ENCODE results near the gene CNN2.

Gene CNN2

DNA sequence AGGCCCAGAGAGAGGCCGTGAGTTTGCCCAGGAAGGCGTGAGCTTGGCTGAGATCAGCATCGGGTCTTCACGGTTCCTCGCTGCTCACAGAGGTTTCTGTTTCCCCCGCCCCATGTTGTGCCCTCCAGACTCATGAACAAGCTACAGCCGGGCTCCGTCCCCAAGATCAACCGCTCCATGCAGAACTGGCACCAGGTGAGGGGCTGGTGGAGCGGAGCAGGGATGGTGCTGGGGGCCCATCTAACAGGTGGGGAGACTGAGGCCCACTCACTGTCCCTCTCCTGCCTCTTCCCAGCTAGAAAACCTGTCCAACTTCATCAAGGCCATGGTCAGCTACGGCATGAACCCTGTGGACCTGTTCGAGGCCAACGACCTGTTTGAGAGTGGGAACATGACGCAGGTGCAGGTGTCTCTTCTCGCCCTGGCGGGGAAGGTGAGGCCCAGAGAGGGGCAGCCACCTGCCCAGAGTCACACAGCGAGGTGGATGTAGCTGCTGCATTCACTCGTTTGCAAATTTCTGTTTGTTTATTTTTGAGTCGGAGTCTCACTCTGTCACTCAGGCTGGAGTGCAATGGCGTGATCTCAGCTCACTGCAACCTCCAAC is 6.0 kb downstream of the CNN2 start:
- DNase-seq, result no peak

DNA sequence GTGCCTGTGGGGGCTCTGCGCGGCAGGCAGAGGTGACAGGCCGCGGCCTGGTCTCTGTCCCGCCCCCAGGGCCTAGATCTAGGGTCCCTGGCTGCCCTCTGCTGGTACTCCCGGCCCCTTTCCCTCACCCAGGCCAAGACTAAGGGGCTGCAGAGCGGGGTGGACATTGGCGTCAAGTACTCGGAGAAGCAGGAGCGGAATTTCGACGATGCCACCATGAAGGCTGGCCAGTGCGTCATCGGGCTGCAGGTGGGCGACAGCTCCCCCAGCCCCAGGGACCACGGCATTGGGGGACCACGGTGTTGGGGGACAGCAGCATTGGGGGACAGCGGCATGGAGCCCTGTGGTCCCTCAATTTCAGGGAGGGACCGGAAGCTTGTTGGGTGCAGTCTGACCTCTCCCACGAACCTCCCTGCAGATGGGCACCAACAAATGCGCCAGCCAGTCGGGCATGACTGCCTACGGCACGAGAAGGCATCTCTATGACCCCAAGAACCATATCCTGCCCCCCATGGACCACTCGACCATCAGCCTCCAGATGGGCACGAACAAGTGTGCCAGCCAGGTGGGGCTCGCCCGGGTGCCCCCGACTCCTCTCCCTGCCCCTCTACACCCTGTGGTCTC is 9.7 kb downstream of the CNN2 start:
- no peak for DNase-seq

DNA sequence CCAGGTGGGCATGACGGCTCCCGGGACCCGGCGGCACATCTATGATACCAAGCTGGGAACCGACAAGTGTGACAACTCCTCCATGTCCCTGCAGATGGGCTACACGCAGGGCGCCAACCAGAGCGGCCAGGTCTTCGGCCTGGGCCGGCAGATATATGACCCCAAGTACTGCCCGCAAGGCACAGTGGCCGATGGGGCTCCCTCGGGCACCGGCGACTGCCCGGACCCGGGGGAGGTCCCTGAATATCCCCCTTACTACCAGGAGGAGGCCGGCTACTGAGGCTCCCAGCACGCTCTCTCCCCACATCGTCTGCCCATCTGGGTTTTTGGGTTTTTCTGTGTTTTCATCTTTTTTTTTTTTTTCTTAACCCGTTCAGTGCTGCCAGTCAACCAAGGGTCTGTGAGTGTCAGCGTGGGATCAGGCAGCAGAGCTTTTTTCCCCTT is 11.2 kb downstream of the CNN2 start:
- no peak for DNase-seq

- no peak for DNase-seq
These were observed 12.7 kb downstream of the CNN2 start for GRCh38 chr19:1038978-1039645.

DNA sequence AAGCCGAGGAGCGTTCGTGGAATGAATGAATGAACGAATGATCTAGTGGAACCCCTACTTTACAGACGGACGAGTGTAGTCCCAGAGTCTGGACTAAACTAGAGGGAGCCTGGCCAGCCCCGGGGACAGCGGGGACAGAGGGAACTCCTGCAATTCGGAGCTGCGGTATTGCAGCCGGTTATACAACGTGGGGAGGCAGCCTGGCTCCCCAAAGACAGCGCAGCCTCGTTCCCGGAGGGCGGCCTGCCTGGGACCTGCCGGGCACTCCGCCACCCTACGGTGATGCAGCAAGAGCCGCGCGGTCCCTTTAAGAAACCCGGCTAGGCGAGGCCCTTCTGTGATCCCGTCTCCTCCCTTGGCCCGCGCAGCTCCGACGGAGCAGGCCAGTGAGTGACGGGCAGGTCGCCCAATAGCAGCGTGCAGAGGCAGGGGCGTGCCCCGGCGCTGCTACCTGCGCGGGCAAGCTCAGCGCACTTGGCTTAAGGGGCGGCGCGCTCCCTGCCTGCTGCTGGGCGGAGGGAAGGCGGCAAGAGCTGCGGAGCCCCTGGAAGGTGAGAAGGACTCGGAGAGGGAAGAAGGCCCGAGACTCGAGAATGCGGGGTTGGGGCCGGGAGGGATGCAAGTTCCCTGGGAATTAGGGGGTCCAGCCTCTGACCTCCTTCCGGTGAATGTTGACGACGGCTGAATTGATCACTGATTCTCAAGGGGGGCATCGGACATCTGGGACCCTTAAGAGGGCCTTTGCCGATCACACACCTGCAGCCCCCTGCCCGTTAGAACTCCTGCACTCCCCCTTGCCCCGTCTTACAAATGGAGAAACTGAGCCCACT is 13.5 kb downstream of the CNN2 start, which contains the start of gene ABCA7:
TSS of gene ABCA7 (plus strand) at position 462 of the 830 bp plus-strand sequence. CDS start 1,255 bp downstream, outside the sequence.
- DNase-seq, result peak; percentile 98

DNA sequence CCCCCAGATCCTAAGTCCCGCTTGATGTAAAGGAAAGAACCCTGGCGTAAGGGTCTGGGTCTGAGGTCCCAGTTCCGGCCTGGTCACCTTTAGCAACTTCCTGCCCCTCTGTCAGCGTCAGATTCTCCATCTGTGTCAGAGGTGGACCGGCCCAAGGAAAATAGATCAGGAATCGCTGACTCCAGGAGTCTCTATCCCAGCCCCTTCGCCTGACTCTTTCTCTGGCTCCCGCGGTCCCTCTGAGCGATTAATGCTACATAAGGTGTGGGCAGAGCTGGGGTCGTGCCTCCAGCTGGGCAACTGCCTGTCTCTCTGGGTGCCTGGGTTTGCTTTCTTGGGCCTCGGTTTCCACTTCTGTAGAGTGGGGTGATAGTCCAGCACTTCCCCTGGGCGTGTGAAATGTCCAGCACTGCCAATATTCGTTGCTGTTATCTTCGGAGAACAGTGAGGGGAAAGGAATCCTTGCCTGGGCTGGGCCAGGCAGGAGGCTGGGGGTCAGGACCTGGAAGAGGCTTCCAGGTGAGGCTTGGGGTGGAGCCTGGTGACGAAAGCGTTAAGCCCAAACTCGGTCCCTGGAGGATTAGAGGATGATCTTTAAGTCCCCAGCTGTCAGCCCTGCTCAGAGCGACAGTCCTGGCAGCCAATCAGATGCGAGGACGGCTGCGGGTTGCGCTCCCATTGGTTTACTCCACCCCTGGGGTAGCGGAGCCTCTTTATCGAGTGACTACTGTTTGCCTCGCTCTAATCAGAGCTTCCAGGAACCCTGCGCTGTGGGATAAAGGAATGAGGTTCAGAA is 14.3 kb downstream of the CNN2 start:
- DNase-seq, result peak; percentile 98

- no peak for DNase-seq
These were observed 14.9 kb downstream of the CNN2 start for GRCh38 chr19:1041272-1041834.

- no peak for DNase-seq
These were observed 15.7 kb downstream of the CNN2 start for GRCh38 chr19:1041835-1042685.

DNA sequence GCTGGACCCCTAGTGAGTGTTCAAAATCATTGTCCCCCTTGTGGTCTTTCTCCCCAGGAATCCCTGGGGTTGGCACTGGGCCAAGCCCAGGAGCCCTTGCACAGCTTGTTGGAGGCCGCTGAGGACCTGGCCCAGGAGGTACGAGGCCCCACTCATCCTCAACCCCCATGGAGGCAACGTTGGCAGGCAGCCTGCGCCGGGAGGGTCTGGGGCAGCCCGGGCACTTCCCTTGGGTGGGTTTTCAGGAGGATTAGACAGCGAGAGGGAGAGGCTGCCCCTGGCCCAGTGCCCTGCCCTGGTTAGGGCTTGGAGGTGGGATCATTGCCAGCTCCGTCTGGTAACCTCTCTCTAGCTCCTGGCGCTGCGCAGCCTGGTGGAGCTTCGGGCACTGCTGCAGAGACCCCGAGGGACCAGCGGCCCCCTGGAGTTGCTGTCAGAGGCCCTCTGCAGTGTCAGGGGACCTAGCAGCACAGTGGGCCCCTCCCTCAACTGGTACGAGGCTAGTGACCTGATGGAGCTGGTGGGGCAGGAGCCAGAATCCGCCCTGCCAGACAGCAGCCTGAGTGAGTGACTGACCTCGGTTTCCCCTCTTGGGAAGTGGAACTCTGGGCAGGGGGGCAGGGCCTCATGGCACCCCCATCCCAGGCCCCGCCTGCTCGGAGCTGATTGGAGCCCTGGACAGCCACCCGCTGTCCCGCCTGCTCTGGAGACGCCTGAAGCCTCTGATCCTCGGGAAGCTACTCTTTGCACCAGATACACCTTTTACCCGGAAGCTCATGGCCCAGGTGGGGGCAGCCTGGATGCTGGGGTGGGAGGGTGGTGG is 16.5 kb downstream of the CNN2 start:
- DNase-seq, result no peak

- peak; percentile 92 for DNase-seq
These were observed 18.8 kb downstream of the CNN2 start for GRCh38 chr19:1045247-1045603.

DNA sequence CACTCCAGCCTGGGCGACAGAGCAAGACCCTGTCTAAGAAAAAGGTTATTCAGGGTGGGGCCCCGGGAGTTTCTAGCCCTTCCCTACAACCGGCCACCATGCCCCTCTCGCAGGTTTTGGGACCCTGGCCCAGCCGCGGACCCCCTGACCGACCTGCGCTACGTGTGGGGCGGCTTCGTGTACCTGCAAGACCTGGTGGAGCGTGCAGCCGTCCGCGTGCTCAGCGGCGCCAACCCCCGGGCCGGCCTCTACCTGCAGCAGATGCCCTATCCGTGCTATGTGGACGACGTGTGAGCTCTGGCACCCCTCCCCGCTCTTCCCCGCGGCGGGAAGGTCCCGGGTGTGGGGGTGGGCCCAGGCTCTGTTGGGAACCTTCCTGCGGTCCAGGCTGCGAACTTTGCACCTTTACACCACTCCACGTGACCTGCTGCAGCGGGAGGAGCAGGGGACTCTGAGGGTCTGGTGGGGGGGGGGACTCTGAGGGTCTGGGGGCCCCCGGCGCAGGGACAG is 19.8 kb downstream of the CNN2 start:
- DNase-seq, result no peak

DNA sequence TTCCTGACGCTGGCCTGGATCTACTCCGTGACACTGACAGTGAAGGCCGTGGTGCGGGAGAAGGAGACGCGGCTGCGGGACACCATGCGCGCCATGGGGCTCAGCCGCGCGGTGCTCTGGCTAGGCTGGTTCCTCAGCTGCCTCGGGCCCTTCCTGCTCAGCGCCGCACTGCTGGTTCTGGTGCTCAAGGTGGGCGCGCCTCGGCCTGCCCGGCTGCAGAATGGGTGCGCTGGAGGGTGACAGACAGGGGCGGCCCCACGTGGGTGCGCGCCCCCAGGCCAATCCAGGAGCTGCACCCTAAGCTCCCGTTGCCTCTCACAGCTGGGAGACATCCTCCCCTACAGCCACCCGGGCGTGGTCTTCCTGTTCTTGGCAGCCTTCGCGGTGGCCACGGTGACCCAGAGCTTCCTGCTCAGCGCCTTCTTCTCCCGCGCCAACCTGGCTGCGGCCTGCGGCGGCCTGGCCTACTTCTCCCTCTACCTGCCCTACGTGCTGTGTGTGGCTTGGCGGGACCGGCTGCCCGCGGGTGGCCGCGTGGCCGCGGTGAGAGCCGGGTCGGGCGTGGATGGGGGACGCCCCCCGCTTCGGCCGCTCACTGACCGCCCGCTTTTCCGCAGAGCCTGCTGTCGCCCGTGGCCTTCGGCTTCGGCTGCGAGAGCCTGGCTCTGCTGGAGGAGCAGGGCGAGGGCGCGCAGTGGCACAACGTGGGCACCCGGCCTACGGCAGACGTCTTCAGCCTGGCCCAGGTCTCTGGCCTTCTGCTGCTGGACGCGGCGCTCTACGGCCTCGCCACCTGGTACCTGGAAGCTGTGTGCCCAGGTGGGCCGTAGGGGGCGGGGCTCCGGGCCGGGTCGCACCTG is 20.7 kb downstream of the CNN2 start:
- DNase-seq, result no peak

GRCh38 chr19:1047696-1048147 is 21.3 kb downstream of the CNN2 start:
- DNase-seq, result no peak

DNA sequence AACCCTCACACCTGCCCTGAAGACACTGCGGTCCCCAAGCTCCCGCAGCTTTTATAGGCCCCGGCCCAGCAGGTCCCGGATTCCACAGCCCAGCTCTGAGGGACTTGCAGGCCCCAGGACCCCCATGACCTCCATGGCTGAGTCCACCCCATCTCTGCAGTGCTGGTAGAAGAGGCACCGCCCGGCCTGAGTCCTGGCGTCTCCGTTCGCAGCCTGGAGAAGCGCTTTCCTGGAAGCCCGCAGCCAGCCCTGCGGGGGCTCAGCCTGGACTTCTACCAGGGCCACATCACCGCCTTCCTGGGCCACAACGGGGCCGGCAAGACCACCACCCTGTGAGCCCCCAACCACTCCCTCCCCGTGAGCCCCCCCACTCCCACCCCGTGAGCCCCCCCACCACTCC is 22.7 kb downstream of the CNN2 start:
- no peak for DNase-seq

- no peak for DNase-seq
These were observed 23.4 kb downstream of the CNN2 start for GRCh38 chr19:1049800-1050199.

- DNase-seq, result no peak
These were observed 24.8 kb downstream of the CNN2 start for GRCh38 chr19:1050989-1051788.

GRCh38 chr19:1051791-1052190 is 25.4 kb downstream of the CNN2 start:
- no peak for DNase-seq

GRCh38 chr19:1052349-1052975 is 26.1 kb downstream of the CNN2 start:
- no peak for DNase-seq

Measured in hematopoietic multipotent progenitor cell treated with erythropoietin and hydrocortisone succinate and interleukin-3 and kit ligand, for 6 days (in vitro differentiated cells).